GM19397 (cell line): ENCODE results near the gene GOSR1.
"Not testable (repeated sequence)": the region's sequence is repeated elsewhere in the genome, so short reads cannot be mapped to it uniquely, and the experiment has no call there.

ENCODE experiments used
- ATAC-seq: cut with Tn5 transposase; IDR thresholded peaks from one replicate; pipeline ENCODE4 v1.9.1; 2021; ENCODE audit warnings: mild to moderate bottlenecking, moderate library complexity; ENCODE audit not compliant: unreplicated experiment

Gene GOSR1

DNA sequence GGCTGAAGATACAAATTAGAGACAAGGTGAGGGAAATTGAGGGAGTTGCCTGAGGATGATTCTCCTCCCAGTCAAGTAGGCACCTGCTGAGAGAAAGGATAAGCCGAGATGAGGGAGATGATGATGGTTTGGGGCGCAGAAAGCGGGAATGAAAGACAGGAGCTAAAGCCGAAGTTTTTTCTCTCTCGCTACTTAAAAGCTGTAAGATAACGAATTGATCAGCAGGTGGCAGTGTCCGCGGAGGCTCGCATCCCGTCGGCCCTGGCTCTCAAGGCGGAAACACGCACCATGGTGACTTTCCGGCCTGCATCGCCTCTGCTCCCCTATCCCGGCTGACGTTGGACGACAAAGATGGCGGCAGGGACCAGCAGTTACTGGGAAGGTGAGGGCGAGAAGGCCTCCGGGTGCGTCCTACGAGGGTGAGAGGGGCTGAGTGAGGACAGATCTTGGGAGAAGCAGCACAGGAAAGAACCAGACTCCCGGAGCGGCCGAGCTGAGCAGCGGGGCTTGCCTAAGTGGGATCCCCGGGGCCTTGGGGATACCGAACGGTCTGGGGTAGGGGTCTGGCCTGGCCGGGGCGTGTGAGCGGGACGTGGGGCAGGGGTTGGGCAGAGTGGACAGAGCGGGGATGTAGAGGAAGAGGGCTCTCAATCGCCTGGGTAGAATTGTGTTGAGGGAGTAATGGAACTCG lies at the start of gene GOSR1:
TSS of gene GOSR1 (plus strand) at position 326 of the 691 bp plus-strand sequence. CDS start at position 352, 26 bp downstream.
- ATAC-seq = peak; percentile 95

- no peak for ATAC-seq
Measured at GRCh38 chr17:30427611-30428010, 49.6 kb upstream of the GOSR1 start.

DNA sequence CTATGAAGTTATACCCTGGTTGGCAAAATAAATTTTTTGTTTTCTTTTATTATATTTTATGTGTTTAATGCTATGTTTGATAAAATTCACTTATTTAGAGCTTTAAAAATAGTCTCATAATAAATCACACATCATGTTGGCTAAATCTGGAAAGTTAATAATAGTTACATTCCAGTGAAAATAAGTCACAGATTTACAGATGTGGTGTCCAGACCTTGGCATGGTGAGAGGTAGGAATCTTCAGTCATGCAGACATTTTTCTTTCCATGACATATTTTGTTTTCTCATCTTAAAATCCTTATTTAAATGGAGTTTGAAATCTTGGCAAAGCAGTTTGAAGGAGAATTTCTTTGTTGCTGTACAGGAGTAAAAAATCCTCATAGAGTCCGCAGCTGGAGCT lies 48.1 kb upstream of the GOSR1 start:
- no peak for ATAC-seq

DNA sequence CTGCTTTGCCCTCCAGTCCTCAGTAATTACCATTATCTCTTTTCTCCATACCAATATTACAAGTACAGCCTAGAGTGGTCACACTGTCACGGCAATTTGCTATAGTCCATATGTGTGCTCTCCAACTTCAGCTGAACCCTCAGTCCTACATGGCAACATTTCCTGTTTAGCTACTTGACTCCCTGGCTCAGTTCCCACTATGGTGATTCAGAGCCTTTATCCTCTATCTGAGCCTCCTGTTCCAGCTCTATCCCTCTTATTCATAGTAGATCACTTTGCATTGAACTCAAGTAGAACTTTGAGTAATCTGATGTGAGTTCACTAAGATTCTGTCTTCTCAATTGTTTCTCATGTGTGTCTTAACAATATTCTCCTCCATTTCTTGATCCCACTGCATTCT lies 43.7 kb upstream of the GOSR1 start:
- ATAC-seq = no peak

DNA sequence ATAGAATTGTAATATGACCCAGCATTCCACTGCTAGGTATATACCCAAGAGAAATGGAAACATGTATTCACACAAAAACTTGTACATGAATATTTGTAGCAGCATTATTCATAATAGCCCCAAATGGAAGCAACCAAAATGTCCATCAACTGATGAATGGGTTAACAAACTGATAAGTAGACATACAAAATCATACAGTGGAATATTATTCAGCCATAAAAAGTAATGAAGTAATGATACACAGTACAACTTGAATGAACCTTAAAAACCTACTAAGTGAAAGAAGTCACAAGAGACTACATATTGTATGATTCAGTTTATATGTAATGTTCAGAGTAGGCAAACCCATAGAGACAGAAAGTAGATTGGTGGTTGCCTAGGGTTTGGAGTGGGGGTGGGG lies 40.5 kb upstream of the GOSR1 start:
- no peak for ATAC-seq

- no peak for ATAC-seq
Measured at GRCh38 chr17:30443721-30444120, 33.5 kb upstream of the GOSR1 start.

DNA sequence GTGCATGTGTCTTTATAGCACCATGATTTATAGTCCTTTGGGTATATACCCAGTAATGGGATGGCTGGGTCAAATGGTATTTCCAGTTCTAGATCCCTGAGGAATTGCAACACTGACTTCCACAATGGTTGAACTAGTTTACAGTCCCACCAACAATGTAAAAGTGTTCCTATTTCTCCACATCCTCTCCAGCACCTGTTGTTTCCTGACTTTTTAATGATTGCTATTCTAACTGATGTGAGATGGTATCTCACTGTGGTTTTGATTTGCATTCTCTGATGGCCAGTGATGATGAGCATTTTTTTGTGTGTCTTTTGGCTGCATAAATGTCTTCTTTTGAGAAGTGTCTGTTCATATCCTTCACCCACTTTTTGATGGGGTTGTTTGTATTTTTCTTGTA lies 30.6 kb upstream of the GOSR1 start:
- not testable (repeated sequence) for ATAC-seq

DNA sequence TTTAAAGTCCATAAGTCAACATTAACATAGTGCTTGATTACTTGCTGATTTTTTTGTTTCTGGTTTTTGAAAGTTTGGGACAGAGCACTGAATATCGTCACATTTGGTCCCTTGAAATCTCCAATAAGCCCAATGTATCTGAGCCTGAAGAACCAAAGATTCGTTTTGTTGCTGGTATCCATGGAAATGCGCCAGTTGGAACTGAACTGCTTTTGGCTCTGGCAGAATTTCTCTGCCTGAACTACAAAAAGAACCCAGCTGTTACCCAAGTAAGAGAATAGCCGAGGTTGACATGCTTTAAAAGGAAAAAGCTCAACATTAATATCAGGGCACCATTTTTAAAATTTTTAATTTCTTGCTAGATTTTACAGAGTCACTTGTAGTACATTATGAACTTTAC lies 27.7 kb upstream of the GOSR1 start:
- no peak for ATAC-seq

GRCh38 chr17:30450125-30451027 lies 26.8 kb upstream of the GOSR1 start:
- no peak for ATAC-seq

GRCh38 chr17:30454635-30455034 lies 22.6 kb upstream of the GOSR1 start:
- ATAC-seq = no peak

- no peak for ATAC-seq
Measured at GRCh38 chr17:30458371-30458770, 18.8 kb upstream of the GOSR1 start.

- ATAC-seq = not testable (repeated sequence)
Measured at GRCh38 chr17:30458797-30459413, 18.3 kb upstream of the GOSR1 start.

DNA sequence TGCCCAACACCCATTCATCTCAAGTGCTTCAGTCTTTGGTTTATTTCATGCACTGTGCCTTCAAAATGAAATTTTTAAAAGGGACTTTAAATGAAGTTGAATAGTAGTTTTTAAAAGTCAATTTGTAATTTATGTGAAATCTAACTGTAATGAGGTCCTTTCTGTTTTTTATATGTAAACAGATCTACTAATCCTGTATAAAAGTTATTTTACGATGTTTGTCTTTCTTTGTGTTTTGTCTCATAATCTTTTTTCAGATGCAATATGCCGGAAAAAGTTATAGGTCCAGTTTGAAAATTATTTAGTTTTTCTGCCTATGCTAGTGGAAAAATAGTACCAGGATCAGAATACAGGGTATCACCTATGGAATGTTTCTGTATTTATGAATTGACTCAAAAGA lies 8.7 kb upstream of the GOSR1 start:
- ATAC-seq = no peak

GRCh38 chr17:30472238-30472890 lies 4.8 kb upstream of the GOSR1 start:
- no peak for ATAC-seq

GRCh38 chr17:30475206-30475605 lies 2.0 kb upstream of the GOSR1 start:
- ATAC-seq = no peak

DNA sequence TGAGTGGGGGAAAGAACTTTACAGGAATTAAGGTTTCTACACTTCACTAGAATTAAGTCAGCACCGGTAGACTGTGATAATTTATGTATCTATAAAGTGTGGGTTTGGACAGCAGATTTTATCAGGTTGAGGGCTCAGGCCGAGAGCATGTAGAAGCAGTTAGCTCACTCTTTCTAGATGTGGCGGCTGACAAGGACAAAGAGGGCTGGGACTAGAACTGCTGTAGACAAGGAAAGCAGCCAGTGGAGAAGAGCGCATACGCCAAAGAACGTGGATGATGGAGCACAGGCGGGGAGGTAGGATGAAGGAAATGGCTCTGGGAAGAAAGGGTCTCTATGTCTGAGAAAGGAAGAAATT lies 504 bp upstream of the GOSR1 start:
- peak; percentile 16 for ATAC-seq

DNA sequence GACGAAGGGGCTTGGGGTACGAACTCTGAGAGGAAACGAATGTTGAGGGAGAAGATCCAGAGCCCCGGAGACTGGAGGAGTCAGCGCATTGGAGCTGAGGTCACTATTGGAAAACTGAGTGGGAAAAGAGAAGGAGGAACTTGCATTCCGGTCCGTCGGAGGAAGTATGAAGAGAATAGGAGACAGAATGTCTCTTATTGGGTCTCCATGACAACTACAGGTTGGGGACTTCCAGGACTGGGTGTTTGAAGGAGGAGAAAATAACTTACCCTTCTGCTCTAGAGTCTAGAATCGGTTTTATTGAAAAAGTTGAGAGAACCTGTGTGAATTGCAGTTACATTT lies 537 bp downstream of the GOSR1 start:
- no peak for ATAC-seq

GRCh38 chr17:30482555-30482954 lies 5.3 kb downstream of the GOSR1 start:
- ATAC-seq = no peak

GRCh38 chr17:30483159-30483558 lies 6.0 kb downstream of the GOSR1 start:
- ATAC-seq = no peak

DNA sequence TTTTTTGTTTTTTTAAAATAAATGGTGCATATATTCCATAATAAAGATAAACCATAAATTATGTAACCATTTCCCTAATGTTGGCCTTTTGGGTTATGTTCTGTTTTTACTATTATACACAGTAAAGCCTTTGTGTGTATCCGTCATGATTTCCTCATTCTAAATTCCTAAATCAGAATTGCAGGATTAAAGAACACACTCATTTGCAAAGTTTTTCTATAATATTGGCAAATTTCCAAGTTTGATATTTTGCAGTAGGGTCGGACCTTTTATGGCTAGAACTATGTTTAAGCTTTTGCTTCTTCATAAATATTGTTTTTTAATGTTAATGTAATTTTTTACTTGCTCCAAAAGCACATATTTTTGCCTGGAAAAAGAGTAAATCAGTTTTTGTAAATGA lies 16.6 kb downstream of the GOSR1 start:
- no peak for ATAC-seq

- ATAC-seq = no peak
Measured at GRCh38 chr17:30495586-30495985, 18.4 kb downstream of the GOSR1 start.
